Measurements from ENCODE around the gene ALKBH4.
A peak's percentile ranks its signal among the peaks of the same experiment; 100 is the strongest.
"Not testable (repeated sequence)": the region's sequence is repeated elsewhere in the genome, so short reads cannot be mapped to it uniquely, and the experiment has no call there.

Gene ALKBH4

DNA sequence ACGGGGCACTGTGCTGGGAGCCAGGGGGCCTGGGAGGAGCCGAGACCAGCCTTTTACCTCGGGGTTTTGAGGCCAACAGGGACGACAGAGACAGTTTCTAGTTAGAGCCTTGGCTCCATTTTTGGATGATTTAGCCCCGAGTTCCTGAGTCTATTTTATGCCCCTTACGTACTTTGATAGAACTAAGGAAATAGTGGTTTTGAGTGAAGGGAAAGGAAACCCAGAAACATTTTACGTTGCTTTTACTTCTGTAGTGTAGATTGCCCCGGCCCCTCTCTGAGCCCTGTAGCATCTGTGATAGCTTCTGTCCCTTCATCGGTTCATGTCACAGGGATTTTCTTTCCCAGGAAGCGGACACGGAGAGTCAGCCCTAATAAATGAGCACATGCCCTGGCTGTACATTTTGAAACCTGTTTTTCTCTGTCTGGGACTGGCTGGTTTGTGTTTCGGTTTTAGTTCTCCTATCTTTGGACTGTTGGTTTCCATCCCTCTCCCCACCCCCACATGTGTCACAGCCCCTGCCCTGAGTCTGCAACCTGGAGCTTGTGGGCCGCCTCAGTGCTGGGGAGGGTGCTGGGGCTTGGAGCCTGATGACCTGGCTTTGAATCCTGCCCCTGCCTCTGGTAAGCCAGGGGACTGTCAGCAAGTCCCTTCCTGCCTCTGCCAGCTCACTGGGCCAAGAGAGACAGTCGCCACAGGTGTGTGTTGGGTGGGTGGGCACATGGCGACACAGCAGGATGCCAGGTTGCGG lies 38.2 kb downstream of the ALKBH4 start:
- peak; percentile 44 for DNase-seq

DNA sequence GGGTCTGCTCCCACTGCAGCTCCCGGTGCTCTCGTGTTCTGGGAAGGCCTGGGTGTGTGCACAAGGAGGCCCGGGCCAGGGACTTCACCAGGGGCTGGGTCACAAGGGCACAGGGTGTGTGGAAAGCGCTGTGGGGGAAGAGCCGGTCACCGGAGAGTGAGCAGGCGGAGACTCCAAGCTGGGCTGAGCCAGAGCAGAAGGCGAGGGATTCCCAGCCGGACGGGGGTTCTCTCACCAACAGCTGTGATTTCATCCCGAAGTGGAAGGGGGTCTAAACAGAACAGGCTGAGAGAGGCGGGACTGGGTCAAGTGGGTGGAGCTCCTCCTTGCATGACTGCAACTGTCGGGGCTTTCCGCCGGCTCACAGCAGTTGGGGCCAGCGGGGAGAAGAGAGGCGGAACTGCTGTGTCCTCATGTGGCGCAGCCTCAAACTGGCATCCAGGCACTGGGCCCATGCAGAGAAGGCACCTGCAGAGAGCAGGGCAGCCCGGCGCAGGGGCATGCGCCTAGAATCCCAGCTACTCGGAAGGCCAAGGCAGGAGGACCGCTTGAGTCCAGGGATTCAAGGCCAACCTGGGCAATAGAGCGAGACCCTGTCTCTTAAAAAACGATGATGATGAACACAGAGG lies 38.9 kb downstream of the ALKBH4 start:
- DNase-seq, result peak; percentile 70

DNA sequence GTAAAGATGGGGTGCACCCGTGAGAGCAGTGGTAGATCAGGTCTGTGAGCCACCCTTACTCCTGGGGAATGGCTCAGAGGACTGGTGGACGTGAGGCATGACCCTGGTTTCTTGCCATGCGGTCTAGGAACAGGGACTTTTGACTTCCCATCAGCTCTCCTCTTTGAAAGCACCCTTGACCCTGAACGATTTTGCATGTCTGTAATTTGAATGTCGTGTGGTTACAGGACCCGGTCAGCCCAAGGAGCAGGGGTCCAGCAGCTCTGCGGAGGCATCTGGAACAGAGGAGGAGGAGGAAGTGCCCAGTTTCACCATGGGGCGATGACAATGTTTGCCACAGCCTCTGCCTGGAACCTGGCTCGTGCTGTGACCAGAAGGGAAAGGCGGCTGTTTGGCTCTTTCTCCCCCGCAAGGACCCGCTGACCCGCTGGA lies 39.9 kb downstream of the ALKBH4 start:
- DNase-seq, result no peak

DNA sequence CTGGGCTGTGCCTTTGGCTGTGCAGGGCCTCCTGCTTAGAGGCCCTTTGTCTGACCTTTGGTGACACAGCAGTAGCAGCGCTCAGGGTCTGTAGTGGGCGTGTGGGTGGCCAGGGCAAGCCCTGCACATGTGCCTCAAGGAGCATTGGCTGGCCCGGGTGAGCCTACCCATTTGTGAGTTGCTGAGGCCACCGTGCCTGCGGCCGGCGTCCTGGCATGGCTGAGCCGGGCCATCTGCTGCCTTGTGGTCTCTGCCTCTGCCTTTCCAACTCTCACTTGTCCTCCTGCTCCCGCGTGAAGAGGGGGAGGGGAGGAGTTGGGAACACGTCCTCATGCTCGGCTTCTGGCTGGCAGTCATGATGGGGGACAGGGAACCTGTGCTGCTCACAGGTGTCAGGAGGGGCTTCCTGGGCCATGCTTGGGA lies 40.5 kb downstream of the ALKBH4 start:
- DNase-seq, result no peak

DNA sequence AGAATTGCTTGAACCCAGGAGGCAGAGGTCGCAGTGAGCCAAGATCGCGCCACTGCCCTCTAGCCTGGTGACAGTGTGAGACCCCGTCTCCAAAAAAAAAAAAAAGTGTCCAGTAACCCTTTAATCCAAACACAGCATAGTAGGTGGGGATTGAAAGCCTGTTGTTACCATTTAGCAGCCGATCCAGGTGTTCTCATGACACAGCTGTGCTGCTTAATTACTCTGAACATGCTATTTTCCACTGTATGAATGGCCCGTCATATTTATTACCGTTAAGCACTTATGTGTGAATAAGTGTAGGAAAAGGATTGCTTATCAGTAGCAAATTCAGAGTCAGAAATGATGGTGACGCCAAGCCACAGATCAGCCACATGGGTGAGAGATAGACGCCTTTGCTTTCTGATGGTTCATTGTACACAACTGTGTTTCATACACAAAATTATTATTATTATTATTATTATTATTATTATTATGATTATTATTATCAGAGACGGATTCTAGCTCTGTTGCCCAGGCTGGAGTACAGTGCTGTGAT lies 42.9 kb downstream of the ALKBH4 start:
- DNase-seq, result peak; percentile 85

DNA sequence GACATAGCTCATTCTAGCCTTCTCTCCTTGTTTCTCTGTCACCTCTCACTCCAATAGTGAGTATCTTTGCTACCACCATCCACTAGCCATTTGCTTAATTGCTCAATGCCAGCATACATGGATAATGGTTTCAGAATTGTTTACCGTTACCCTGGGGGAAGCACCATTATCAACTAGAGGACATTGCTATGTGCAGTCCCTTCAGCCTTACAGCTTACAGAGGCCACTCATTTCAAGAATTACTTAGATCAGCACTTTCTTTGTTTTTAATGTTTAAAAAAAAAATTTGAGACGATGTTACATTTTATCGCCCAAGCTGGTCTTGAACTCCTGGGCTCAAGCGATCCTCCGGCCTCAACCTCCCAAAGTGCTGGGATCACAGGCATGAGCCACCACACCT lies 46.1 kb downstream of the ALKBH4 start:
- no peak for DNase-seq

DNA sequence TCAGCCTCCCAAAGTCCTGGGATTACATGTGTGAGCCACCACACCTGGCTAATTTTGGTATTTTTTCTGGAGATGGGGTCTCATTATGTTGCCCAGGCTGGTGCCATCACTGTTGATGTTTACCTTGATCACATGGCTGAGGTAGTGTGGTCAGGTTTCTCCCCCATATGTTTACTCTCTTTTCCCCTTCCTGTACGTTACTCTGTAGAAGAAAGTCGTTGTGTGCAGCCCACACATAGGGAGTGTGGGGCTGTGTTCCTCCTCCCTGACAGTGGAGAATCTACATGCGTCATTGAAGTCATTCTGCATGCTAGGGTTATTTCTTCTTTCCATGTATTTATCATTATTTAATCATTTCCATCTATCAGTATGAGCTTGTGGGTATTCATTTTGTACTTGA lies 47.6 kb downstream of the ALKBH4 start:
- DNase-seq, result no peak

DNA sequence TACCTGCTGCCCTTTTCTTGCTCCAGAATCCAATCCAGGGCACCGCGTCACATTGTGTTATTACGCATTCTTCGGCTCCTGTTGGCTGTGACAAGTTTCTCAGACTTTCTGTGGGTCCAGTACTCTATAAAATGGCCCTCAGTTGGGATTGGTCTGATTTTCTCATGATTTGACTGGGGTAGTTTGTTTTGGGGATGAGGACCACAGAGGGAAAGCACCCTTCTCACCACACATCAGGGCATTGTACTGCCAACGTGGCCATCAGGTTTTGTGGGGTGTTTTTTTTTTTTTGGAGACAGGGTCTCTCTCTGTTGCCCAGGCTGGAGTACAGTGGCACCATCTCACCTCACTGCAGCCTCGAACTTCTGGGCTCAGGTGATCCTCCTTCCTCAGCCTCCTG lies 48.3 kb downstream of the ALKBH4 start:
- DNase-seq, result no peak

DNA sequence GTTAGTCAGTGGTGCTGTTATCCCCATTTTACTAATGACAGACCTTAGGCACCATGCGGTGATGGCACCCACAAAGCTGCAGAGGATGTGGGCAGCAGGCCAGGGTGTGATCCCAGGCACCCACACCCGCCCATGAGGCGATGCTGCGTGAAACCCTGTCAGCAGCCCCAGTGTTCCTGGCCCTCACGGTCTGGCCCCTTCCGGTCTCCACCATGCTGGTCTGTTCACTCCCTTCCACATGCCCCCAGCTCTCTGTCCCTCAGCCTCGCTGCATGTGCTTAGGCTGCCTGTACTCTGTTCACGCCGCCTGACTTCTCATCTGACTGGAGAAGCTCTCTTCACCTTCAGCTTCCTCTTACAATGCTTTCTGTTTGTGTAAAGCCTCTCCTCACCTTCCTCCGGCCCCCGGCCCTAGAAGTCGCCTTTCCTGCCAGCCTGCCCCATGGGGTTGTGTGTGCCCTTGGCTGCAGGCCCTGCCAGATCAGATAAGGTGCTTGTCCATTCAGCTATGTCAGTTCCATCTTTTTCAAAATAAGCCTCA lies 48.9 kb downstream of the ALKBH4 start:
- peak; percentile 71 for DNase-seq

DNA sequence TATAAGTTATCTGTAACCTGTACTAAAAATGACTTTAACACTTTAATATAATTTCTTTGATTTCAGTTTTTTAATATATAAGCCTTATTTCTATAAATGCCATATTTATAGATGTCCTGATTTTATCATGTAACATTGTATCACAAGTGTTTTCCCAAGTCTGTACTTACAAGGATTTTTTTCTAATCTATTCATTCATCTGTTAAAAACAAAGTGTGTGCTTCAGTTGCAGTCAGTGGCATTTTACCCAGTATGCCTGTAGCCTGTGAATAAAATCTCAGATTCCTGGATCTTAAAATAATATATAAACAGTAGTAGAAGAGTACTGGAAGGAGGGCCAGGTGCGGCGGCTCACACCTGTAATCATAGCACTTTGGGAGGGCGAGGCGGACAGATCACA lies 51.1 kb downstream of the ALKBH4 start:
- DNase-seq, result no peak

DNA sequence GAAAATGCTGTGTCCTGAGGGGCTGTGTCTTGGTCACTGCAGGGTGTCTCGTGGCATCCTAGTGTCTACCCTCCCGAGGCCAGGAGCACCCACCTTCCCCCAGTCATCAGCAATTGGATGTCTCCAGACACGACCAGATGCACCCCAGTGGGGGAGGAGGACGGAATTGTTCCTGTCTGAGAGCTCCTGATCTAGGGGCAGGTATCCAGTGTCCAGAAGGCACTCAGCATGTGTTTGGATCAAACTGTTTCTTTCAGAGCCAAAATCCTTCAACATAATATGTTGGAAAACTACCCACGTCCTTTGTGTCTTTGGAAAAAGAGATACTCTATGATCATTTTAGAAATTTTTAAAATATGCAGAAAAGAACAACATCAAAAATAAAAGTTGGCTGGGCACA lies 51.6 kb downstream of the ALKBH4 start:
- no peak for DNase-seq

DNA sequence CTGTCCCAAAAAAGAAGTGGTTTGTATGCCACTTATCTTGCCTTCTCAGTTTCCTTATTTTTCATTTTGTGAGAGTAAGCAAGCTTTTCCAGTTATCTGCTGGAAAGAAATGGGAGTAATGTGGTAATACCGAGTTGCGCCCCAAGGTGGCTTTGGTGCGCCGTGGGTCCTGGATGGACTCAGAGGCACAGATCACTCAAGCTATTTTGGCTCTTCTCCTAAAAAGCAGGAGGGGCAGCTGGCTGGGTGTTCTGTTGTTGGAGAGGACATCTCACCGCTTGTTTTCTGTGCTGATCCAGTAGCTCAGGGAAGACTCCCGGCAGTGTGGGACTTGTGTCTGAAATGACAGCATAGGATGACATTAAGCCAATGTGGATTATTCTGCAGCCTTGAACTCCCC lies 52.1 kb downstream of the ALKBH4 start:
- DNase-seq, result peak; percentile 73

DNA sequence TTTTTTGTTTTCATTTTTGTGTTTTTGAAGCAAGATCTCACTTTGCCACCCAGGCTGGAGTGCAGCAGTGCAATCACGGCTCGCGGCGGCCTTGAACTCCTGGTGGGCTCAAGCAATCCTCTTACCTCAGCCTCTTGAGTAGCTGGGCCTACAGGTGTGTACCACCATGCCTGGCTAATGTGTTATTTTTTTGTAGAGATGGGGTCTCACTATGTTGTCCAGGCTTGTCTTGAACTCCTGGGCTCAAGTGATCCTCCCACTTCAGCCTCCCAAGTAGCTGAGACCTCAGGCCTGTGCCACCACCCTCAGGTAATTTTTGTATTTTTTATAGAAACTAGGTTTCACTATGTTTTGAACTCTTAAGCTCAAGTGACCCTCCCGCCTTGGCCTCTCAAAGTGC lies 53.7 kb downstream of the ALKBH4 start:
- no peak for DNase-seq

DNA sequence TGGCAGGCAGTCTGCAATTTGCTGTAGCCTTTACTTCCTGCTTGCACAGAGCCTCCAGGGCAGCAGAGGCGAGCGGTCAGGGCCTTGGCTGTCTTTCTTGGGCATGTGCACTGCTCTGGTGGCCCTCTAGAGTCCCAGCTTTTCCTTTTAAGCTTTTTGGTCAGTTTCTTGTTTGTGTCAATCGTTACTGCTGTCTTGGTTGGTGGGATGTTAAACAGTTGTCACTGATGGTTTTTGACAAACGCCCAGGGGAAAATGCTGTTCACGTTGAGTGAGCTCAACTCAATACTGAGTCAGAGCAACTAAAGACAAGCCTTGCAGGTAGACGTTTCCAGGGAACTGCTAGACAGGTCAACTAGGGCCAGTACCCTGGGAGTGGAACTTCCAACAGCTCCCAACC lies 54.5 kb downstream of the ALKBH4 start:
- no peak for DNase-seq

DNA sequence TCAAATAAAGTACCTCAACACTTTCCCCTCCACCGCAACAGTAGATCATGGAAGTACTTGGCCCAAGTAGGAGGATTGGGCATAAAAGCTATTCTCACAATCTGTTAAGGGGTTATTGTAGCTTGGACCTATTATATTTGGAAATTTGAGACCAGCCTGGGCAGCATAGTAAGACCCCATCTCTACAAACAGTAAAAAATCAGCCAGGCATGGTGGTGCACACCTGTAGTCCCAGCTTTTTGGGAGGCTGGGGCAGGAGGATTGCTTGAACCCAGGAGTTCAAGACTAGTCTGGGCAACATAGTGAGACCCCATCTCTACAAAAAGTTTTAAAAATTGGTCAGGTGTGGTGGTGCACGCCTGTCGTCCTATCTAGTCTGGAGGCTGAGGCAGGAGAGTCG lies 55.3 kb downstream of the ALKBH4 start:
- DNase-seq, result no peak

DNA sequence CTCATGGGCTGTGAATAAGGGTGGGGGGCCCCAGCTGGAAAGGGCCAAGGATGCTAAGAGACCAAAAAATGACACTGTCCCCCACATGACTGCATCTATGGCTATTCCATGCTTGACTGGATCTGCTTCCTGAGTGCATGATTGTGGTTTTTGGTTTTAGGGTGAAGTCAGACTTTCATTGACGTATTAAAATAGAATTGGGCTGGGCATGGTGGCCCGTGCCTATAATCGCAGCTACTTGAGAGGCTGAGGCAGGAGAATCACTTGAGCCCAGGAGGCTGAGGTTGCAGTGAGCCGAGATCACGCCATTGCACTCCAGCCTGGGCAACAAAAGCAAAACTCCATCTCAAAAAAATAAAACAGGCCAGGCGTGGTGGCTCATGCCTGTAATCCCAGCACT lies 56.1 kb downstream of the ALKBH4 start:
- not testable (repeated sequence) for DNase-seq

DNA sequence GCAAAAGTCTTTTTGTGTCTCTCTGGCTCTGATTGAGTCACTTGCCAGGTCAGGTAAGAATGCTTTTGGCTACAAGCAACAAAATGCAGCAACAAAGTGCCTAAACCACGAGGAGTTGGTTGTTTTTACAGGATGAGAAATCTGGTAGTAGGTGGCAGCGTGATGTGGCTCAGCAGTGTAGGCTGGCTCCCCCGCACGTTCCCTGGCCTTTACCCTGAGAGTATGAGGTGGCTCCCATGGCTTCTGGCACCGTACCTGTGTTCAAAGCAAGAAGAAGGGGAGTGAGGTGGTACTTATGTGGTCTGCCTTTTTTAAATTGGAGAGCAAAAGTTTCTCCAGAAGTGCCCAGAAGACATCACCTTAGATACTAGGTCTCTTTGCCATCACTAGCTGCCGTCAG lies 56.8 kb downstream of the ALKBH4 start:
- DNase-seq, result no peak
